NCI-H2196 (cell line): Measurements from ENCODE around the gene NAALADL2.
"Not testable (repeated sequence)": the region's sequence is repeated elsewhere in the genome, so short reads cannot be mapped to it uniquely, and the experiment has no call there.

Source experiments
- DNase-seq: peaks from one replicate; lab custom pipeline; 2025; ENCODE audit not compliant: unreplicated experiment; lab: John Stamatoyannopoulos, UW

NAALADL2 gene

DNA sequence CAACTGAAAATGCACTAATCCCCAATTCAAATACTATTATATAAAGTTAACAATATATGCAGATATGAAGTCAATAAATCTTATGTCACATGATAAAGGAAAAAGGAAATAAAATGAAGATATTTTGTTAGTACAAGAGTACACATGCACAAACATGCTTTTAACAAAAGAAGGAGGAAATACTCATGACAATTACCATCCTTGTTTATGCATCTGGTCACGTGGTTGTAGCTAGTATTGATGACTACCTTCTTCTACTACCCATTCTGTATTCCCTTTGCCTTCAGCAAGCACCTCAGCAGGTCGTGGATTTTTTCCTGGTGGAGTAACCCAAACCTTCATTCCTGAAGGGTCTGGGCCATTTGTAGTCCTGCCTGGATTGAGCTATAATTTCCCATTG is 669.6 kb downstream of the NAALADL2 start:
- DNase-seq = not testable (repeated sequence)

- no peak for DNase-seq
These were observed 676.2 kb downstream of the NAALADL2 start for GRCh38 chr3:175535351-175535750.

DNA sequence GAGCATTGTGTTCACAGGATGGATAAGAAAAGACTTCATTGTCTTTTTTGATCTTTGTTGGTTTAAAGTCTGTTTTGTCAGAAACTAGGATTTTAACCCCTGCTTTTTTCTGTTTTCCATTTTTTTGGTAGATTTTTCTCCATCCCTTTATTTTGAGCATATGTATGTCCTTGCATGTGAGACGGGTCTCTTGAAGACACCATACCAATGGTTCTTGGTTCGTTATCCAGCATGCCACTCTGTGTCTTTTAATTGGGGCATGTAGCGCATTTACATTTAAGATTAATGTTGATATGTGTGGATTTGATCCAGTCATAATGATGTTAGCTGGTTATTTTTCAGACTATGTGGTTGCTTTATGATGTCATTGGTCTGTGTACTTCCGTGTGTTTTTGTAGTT is 687.0 kb downstream of the NAALADL2 start:
- DNase-seq = no peak

DNA sequence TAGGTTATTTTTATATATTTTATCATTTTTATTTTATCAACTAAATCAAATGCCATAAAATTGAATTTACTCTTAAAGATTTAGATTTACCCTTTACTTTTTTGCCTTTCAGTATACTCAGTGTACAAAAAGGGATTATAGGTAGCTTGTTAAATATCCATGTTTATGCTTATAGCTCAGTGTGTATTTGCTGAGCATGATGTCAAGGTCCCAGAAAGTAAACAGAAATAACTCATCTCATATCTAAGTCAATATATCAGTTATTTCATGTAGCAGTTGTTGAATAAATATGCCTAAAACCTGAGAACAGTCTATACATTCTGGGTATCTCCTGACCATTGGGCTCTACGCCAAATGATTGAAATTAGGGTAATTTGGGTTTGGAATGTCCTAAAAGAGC is 693.8 kb downstream of the NAALADL2 start:
- DNase-seq = no peak

DNA sequence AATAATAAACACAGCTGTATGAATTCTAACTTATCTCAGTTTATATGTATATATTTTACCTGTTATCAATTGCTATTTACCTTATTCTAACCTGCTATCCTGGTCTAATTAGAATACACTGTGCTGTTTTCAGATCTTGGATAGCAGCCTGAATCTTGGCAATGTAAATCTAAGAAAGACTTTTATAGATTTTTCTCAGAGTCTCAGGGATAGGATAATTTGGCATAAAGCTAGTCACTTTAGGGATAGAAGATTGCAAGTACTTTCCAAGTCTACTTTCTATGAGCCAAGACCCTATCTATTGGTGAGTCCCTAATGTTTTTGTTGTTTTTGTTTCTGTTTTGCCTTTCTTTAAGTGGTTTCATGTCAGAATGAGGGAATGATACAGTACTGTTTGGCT is 695.7 kb downstream of the NAALADL2 start:
- DNase-seq = no peak

DNA sequence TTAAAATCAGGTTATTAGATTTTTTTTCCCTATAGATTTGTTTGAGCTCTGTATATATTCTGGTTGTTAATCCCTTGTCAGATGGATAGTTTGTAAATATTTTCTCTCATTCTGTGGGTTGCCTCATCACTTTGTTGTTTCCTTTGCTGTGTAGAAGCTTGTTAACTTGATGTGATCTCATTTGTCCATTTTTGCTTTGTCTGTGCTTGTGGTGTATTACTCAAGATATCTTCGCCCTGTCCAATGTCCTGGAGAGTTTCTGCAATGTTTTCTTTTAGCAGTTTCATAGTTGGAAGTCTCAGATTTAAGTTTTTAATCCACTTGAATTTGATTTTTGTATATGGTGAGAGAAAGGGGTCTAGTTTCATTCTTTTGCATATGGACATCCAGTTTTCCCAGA is 699.1 kb downstream of the NAALADL2 start:
- DNase-seq = no peak

- no peak for DNase-seq
These were observed 705.2 kb downstream of the NAALADL2 start for GRCh38 chr3:175564363-175564762.

DNA sequence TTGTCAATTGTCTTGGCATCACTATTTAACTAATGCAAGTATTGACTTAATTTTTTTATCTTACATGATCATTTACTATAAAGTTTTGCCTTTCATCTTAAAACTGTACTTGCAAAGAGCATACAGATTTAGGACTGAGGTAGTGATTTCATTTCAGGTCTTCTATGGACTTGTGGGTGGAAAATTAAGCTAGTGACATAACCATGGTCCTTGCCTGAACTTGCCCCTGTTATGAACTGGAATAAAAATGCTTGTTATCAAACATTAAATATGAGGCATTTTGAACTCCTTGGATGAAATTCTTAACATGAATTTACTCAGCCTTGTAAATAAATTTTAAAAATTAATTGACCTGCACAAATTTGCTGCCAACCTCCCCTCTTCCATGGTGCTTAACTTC is 712.0 kb downstream of the NAALADL2 start:
- no peak for DNase-seq

GRCh38 chr3:175573226-175573625 is 714.1 kb downstream of the NAALADL2 start:
- no peak for DNase-seq

- DNase-seq = no peak
These were observed 721.2 kb downstream of the NAALADL2 start for GRCh38 chr3:175580318-175580717.

GRCh38 chr3:175585898-175586297 is 726.8 kb downstream of the NAALADL2 start:
- no peak for DNase-seq

- no peak for DNase-seq
These were observed 731.6 kb downstream of the NAALADL2 start for GRCh38 chr3:175590745-175591144.

DNA sequence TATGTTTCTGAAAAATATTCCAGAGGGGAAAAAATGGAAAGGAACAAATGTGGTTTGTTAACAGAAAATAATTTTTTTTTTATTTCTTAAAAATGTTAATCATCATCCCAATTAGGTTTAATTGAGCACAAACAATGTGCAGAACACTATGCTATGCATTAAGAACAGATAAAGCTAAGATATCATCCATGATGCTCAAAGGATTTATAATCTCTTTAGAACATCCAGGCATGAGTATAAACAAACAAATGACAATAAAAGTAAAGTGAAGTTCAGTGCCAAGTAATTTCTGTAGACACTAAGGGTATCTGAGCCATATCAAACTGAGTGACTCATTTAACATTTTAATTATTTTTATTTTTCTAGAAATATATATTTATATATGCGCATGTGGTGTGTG is 732.2 kb downstream of the NAALADL2 start:
- DNase-seq = no peak

DNA sequence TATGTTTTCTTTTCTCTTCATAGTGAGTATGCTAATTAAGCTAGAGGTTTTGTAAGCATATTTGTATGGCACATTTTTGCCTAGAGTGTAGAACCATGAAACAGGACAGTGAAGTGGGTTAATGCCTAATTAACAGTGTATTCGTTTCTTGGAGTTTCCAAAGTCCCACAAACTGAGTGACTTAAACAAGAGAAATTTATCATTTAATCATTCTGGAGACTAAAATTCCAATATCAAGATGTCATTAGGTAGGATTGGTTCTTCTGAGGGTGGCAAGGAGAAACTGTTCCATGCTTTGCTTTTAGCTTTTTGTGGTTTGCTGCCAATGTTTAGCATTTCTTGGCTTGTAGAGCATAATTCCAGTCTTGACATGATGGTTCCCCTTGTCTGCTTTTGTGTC is 734.2 kb downstream of the NAALADL2 start:
- DNase-seq = no peak

- no peak for DNase-seq
These were observed 739.6 kb downstream of the NAALADL2 start for GRCh38 chr3:175598740-175599139.

DNA sequence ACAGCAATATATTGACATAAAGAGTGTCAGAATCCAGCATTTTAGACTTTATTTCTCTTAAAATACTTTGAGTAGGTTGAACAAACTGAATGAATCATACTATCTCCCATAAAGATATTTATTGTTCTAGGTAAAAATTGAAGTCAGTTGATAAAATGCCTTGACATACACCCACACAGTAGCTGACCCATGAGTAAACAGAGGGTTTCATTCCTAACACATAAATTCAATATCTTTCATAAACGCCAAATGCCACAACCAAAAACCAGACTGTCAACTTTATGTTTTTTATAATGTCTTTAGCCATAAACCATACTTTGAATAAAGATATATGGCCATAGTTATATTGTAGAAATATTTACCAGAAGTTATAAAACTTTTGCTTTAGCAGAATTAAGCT is 742.4 kb downstream of the NAALADL2 start:
- DNase-seq = no peak

- no peak for DNase-seq
These were observed 746.7 kb downstream of the NAALADL2 start for GRCh38 chr3:175605851-175606250.

GRCh38 chr3:175606650-175607318 is 747.6 kb downstream of the NAALADL2 start:
- peak; percentile 30 for DNase-seq

GRCh38 chr3:175608356-175608755 is 749.2 kb downstream of the NAALADL2 start:
- no peak for DNase-seq

GRCh38 chr3:175608911-175609310 is 749.8 kb downstream of the NAALADL2 start:
- DNase-seq = no peak

DNA sequence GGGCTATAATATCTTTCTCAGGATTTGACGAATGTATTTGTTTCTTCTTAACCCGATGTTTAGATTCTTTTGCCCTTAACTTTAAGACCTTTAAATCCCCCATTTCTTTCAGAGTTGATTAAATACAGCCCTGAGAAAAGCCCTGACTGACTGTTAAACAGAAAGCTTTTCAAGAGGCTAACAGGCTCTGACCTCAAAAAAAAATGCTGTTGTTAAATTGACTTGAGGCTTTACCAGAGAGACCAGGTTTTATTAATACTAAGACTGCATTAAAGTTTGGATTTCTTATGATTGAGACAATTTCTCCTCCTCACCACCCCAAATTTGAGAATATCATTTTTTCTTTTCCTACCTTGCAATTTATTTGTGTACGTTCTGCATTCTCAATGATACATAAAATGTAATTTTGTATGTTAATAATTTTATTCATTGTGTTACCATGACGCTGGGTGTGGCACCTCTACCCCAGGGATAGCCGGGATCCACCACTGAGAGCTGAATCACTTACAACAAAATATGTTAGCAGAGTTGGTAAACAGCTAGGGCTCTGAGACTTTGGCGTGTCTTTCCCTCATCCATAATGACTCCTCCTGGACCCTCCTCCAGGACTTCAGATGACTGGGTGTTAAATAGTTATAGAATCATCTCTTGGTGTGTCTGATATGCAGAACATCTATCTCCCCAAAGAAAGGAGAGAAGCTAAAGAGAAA is 753.5 kb downstream of the NAALADL2 start:
- DNase-seq = no peak

DNA sequence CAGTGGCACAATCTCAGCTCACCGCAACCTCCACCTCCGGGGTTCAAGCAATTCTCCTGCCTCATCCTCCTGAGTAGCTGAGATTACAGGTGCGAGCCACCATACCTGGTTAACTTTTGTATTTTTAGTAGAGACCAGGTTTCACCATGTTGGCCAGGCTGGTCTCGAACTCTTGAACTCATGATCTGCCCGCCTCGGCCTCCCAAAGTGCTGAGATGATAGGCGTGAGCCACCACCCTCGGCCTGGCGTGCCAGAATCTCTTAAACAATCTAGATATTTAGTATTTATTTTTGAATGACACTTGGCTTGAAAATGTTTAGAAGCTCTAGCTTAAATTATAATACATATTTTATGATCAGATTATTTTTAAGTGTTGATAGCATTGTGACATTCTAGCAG is 755.0 kb downstream of the NAALADL2 start:
- not testable (repeated sequence) for DNase-seq

DNA sequence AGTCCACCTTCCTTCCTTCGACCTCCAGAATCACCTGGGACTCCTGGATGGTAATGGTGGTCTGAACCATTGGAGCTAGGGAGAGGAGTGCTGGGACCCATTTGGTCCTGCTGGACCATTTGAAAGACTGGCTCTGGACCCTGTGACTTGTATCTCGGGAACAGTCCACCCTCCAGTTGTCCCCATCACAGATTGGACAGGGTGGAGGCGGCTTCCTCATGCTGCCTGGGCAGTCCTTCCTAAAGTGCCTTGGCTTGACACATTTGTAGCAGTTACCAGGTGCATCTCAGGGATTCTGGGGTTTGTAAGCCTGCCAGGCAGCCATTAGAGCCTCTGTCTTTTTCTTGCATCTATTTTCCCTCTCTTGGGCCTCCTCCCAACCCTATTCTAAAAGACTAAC is 758.1 kb downstream of the NAALADL2 start:
- DNase-seq = no peak
